GM04503 (cell line): Measurements from ENCODE around the gene FUT6.

ENCODE experiments used
- DNase-seq: peaks from one replicate; pipeline ENCODE4 v3.0.0-alpha.2; 2012; ENCODE audit warnings: low read depth

Gene FUT6

GRCh38 chr19:5804516-5805461 is 34.7 kb downstream of the FUT6 start, which contains the start of gene NRTN:
Gene NRTN, plus strand, starts transcription at chr19:5805067. Its CDS starts 19,099 bp downstream, at chr19:5824166.
- no peak for DNase-seq

GRCh38 chr19:5803752-5804515 is 35.6 kb downstream of the FUT6 start:
- no peak for DNase-seq

- DNase-seq = no peak
Observed at GRCh38 chr19:5803441-5803751, 36.1 kb downstream of the FUT6 start.

GRCh38 chr19:5801796-5802619 is 37.5 kb downstream of the FUT6 start:
- DNase-seq = no peak

GRCh38 chr19:5800361-5801270 is 38.9 kb downstream of the FUT6 start:
- DNase-seq = no peak

GRCh38 chr19:5799247-5800241 is 40.0 kb downstream of the FUT6 start:
- no peak for DNase-seq

GRCh38 chr19:5798244-5798643 is 41.3 kb downstream of the FUT6 start:
- no peak for DNase-seq

GRCh38 chr19:5795382-5795919 is 44.1 kb downstream of the FUT6 start:
- no peak for DNase-seq

- no peak for DNase-seq
Observed at GRCh38 chr19:5793188-5793587, 46.3 kb downstream of the FUT6 start.

- no peak for DNase-seq
Observed at GRCh38 chr19:5792224-5792623, 47.3 kb downstream of the FUT6 start.

GRCh38 chr19:5790559-5791520 is 48.7 kb downstream of the FUT6 start, which contains the start of gene DUS3L:
Gene DUS3L, minus strand, starts transcription at chr19:5791163. Its CDS starts 22 bp downstream, at chr19:5791141.
- DNase-seq = peak; percentile 87

GRCh38 chr19:5789886-5790558 is 49.5 kb downstream of the FUT6 start:
- no peak for DNase-seq

- no peak for DNase-seq
Observed at GRCh38 chr19:5789351-5789761, 50.1 kb downstream of the FUT6 start.

GRCh38 chr19:5788422-5788821 is 51.1 kb downstream of the FUT6 start:
- no peak for DNase-seq

- no peak for DNase-seq
Observed at GRCh38 chr19:5787409-5788182, 51.9 kb downstream of the FUT6 start.

GRCh38 chr19:5786593-5787408 is 52.7 kb downstream of the FUT6 start:
- DNase-seq = no peak
